HTERT RPE-1 (cell line): ENCODE measurements around the gene DNAH11.

Experiments used
- in situ Hi-C: fragments of 300-500 bp; cut with MboI; formaldehyde crosslinking; loops from 4 replicates; pipeline ENCODE4 v1.14.3; 2020; ENCODE audit warnings: low sequenced_read_pairs

The DNAH11 gene

GRCh38 chr7:21547501-21547900 lies 4.7 kb downstream of the DNAH11 start:
- in situ Hi-C loops: no loop called here

GRCh38 chr7:21548491-21548890 lies 5.7 kb downstream of the DNAH11 start:
- in situ Hi-C loops: no loop called here

DNA sequence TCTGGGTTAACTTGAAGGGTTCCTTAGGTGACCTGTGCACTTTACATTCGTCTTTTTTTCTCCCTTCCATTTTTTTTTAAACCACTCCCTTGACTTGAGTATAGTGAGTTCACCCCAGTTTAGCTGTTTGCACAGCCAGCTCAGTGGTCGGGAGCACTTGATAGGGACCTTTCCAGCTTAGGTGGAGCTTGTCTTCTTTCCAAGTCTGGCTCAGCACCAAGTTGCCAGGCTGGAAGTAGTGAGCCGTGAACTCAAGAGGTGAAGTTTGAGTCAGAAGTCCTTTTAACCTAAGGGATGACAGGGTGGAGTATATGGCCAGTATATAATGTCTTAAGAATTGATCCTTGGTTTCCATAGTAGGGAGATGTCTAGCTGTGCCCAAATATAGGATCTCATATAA lies 7.2 kb downstream of the DNAH11 start:
- in situ Hi-C loops: no loop called here

DNA sequence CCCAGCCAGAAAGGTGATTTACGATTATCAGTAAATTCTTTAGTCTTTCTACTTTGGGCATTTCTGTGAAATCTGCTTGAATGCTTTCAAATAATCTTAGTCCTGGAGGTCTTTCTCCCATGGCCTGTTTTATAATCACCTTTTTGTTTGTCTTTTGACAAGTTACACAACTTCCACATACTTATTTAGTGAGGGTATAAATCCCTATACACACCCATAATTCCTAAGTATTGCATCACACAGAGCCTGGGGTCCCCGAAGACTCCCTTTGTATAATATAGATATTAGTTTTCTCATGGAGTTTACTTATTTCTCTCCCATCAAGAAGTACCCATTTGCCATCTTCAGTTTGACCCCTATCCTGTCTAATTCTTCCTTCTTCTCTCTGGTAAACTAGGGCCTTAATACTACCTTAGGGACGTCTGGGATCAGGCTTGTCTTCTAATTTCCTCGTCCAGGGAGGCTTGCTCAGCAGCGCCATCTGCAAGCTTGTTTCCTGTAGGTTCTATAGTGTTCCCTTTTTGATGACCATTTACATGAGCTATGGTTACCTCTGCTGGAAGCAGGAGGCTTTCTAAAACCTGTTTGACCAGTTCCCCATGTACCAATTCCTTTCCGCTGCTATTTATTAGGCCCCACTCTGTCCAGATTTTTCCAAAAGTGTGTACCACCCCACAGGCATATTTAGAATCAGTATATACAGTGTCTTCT lies 8.1 kb downstream of the DNAH11 start:
- in situ Hi-C loops: no loop called here

- in situ Hi-C loops: no loop called here
Measured at GRCh38 chr7:21562385-21562784, 19.5 kb downstream of the DNAH11 start.

- in situ Hi-C loops: no loop called here
Measured at GRCh38 chr7:21565614-21566013, 22.8 kb downstream of the DNAH11 start.

- in situ Hi-C loops: no loop called here
Measured at GRCh38 chr7:21566094-21566493, 23.3 kb downstream of the DNAH11 start.

DNA sequence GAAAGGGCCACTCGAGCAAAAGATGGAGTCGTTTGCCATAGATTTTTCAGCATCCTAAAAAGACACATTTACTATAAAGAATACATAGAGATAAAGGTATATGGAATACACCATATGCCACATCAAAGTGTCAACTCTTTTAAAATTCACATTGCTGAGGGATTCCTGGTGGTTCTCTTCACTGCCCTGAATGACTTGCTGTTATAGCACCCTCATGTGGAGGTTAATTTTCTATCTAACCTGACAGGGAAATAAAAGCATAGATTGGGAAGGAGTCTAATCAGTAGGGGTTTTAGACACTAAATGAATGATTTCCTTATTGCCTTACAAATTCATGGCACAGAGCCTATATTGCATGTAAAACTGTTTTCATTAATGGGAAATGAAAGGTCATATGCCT lies 25.9 kb downstream of the DNAH11 start:
- in situ Hi-C loops: no loop called here

GRCh38 chr7:21572331-21573313 lies 29.8 kb downstream of the DNAH11 start:
- in situ Hi-C loops: no loop called here

GRCh38 chr7:21579341-21580072 lies 36.7 kb downstream of the DNAH11 start:
- in situ Hi-C loops: no loop called here

DNA sequence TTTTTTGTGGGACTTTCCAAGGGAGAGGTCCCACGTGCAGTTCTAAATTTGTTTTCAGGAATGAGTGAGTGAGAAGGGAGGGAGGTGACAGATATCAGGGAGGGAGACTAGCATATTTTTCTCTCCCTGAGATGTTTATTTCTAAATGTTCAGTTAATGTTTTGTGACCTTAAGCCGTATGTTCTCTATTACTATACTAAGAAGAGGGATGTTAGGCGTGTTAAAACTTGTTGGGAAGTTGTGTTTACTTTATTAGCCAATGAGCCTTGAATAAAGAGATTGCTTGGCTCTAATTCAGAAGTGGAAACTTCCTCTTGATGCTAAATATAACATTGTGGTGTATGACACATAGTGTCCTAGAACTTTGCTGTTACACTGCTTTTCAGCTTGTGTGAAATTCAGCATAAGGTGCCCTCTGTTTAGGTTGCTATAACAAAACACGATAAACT lies 37.3 kb downstream of the DNAH11 start:
- in situ Hi-C loops: no loop called here

DNA sequence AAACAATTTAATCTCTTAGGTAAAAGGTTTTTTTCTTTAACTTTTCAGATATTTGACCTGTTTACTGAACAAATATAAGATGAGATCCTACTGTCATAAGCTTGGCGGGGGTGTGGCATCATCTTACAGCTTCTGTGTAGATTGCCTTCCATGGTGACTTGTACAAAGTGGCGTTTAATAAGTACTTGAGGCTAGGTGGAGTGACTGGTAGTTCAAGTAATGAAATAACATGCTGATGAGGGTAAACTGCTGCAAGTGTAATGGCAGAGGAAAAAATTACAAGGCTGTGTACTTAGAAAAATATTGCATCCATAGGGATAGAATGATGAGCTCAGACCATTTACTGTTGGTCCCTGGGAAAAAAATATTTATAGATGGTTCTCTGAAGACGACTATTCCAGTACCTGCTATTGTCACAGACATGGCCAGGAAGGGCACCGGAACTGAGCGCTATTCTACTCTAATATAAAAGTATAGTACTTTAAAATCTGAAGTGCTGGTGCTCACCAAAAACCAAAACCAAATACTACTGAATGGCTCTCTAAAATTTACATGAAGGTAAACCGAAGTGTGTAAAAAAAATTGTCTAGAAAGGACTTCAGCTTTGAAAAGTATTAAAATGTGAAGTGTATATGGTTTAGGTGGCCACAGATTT lies 42.4 kb downstream of the DNAH11 start:
- in situ Hi-C loops: no loop called here

GRCh38 chr7:21587139-21587784 lies 44.4 kb downstream of the DNAH11 start:
- in situ Hi-C loops: no loop called here

DNA sequence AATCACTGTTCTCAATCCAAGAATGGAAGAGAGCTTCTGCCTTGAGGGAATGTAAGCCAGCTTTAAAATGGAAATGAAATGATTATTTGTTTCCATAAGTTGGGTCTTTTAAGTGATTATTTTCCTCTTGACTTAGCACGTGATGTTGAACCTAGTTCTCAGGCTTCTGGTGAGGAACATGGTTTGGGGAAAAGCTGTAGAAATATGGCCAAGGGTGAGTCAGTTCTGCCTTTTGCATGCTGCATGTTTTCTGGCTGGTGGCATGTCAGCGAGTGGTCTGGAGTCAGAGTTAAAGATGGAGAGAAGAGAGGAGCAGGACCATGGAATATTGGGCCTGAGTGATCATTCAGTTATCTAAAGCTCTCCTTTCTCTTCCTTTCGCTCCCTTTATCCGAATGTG lies 54.0 kb downstream of the DNAH11 start:
- in situ Hi-C loops: no loop called here

DNA sequence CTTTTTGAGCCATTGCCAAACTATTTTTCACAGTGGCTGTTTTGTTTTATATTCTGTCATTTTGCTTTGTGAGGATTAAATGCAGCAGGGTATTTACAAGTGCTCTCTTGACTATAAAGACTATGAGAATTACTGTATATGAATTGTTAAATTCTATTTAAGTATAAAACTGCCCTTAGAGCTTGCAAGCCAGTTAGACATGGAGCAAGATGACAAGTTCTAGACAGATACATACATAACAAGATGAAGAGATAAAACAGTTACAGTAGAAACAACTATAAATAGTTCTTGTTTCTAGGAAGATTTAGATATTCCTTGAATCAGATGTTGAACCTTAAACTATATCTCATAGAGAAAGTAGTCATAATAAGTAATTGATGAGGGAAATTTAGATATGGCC lies 60.6 kb downstream of the DNAH11 start:
- in situ Hi-C loops: no loop called here

- in situ Hi-C loops: no loop called here
Measured at GRCh38 chr7:21603972-21604749, 61.3 kb downstream of the DNAH11 start.

DNA sequence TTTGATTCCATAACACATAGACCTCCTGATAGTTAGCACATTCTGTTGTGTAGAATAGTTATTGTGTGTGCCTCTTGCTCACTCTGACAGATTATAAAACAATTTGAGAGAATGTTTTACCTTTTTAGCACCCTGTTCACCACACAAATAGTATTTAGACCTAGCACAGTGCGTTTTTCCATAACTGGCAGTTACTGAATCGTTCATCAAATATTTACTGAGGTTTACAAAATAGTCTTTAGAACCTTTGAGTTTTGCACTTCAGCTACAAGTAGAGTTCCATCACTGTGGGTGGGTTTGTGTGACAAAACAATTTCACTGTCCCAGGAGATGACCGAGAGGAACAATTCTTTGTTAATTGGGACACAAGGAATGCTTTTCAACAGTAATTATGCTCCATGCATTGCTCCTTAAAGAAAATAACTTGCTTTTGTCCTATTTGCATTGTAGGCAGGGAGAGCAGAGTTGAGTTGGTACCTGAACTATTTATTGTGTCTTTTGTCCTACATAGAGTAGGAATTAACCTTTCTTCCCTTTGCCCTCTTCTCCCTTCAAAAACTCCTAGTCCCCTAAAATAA lies 62.3 kb downstream of the DNAH11 start:
- in situ Hi-C loops: no loop called here

DNA sequence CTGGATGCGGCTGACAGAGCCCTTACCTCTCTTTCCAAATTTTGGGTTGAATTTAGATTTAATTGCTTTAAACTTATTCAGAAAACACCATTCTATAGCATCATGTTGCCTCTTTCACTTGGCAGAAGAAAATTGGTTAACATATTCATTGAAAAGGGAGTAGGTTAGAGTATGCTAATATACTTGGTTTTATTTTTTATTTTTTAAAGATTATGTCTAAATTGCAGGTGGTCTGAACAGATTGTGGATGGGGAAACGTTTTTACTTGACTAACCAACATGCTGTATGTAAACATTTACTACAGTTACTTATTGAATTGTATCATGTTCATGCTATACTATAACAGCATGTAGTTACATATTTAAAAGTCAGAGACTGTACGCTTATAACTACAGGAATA lies 65.6 kb downstream of the DNAH11 start:
- in situ Hi-C loops: no loop called here

DNA sequence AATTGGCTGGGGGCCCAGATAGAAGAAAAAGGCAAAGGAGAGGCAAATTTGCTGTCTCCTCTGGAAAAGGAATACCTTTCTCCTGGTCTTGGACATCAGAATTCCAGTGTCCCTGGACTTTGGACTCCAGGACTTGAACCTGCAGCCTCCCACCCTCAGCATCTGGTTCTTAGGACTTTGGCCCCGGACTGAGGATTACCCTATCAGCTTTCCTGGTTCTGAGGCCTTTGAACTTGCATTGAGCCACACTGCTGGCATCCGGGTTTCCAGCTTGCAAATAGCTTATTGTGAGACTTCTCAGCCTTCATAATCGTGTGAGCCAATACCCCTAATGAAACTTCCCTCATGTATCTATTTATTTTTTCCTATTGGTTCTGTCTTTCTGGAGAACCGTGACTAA lies 68.3 kb downstream of the DNAH11 start:
- in situ Hi-C loops: no loop called here
